PC-9 (cell line): ENCODE results near the gene UROD. TPM values are rescaled to one million over a fixed set of nuclear protein-coding genes. Genes with fewer than 3 reads are reported as not detected.

Experiments used
- BruUV-seq: library from RNA; stranded (reverse); fragments of 400-500 nt; replicated peaks from 2 replicates; lab custom pipeline; 2021; lab: Mats Ljungman, UMichigan
- CTCF ChIA-PET: fragments of 300-600 bp; sonication (Branson Sonifier 250); formaldehyde crosslinking; loops from one replicate; lab custom pipeline; 2022; ENCODE audit warnings: antibody characterized with exemption; lab: Charles Lee
- POLR2A ChIA-PET: fragments of 300-600 bp; sonication (Branson Sonifier 250); formaldehyde crosslinking; loops from one replicate; lab custom pipeline; 2022; ENCODE audit warnings: antibody characterized with exemption; ENCODE audit not compliant: unreplicated experiment; lab: Charles Lee
- DNase-seq, 2 experiments: peaks; one replicate each; pipeline versions ENCODE4 v3.0.0 to v3.0.0-alpha.2; 2015 to 2022; ENCODE audit warnings: mixed read lengths in 1 of 2
- H2AFZ ChIP-seq: fragments of 200-600 bp; sonication (generic); 2 replicates; pipeline ENCODE4 v1.8.1; 2017; ENCODE audit warnings: antibody characterized with exemption
- H3F3A ChIP-seq: fragments of 200-600 bp; sonication (generic); 2 replicates; pipeline ENCODE4 v1.8.1; 2017; ENCODE audit warnings: antibody characterized with exemption, mild to moderate bottlenecking, low read depth; ENCODE audit not compliant: insufficient read depth
- H3K27ac ChIP-seq: fragments of 200-600 bp; sonication (generic); 2 replicates; pipeline ENCODE4 v1.6.1; 2016; ENCODE audit warnings: mixed run types
- H3K27me3 ChIP-seq: fragments of 200-600 bp; sonication (generic); 2 replicates; pipeline ENCODE4 v1.6.1; 2016; ENCODE audit warnings: low read depth, mixed run types; ENCODE audit not compliant: insufficient read depth
- H3K36me3 ChIP-seq: fragments of 200-600 bp; sonication (generic); 2 replicates; pipeline ENCODE4 v1.6.1; 2016; ENCODE audit warnings: low read depth, mixed run types
- H3K4me1 ChIP-seq: fragments of 200-600 bp; sonication (generic); replicated peaks from 2 replicates; pipeline ENCODE4 v1.6.1; 2016; ENCODE audit warnings: mixed run types; ENCODE audit not compliant: insufficient read depth
- H3K4me2 ChIP-seq: fragments of 200-600 bp; sonication (generic); 2 replicates; pipeline ENCODE4 v1.6.1; 2017; ENCODE audit warnings: mixed run types
- H3K4me3 ChIP-seq: fragments of 200-600 bp; sonication (generic); 2 replicates; pipeline ENCODE4 v1.6.1; 2016; ENCODE audit warnings: mixed run types
- H3K79me2 ChIP-seq: fragments of 200-600 bp; sonication (generic); 2 replicates; pipeline ENCODE4 v1.6.1; 2017; ENCODE audit warnings: low read depth, mixed run types
- H3K9me2 ChIP-seq: fragments of 200-600 bp; sonication (generic); 2 replicates; pipeline ENCODE4 v1.8.1; 2017; ENCODE audit warnings: mild to moderate bottlenecking; ENCODE audit not compliant: insufficient read depth
- H3K9me3 ChIP-seq: fragments of 200-600 bp; sonication (generic); 2 replicates; pipeline ENCODE4 v1.8.1; 2016; ENCODE audit warnings: low read depth; ENCODE audit not compliant: insufficient read depth
- H4K20me1 ChIP-seq: fragments of 200-600 bp; sonication (generic); 2 replicates; pipeline ENCODE4 v1.8.1; 2017; ENCODE audit not compliant: insufficient read depth
- EZH2 ChIP-seq: fragments of 200-600 bp; sonication (generic); IDR thresholded peaks from 2 replicates; pipeline ENCODE4 v1.8.0; 2017; ENCODE audit warnings: antibody characterized with exemption, low read depth
- intact Hi-C: fragments of 100-400 bp; cut with micrococcal nuclease; formaldehyde crosslinking; loops from one replicate; pipeline ENCODE4 v1.10.0; 2022; ENCODE audit not compliant: unreplicated experiment
- total RNA-seq: library from RNA; stranded (reverse); gene quantifications from 2 replicates; pipeline ENCODE4 v1.2.3, GENCODE V29; 2021
- TF ChIP-seq, protein P1 (sequence below): fragments of 200-600 bp; sonication (generic); conservative IDR thresholded peaks from 2 replicates; pipeline ENCODE4 v1.6.1; 2017; ENCODE audit warnings: mixed run types, antibody characterized with exemption, mild to moderate bottlenecking, moderate library complexity

UROD gene
- total RNA-seq, 1 experiment from 2014 or later: 81.1 TPM

DNA sequence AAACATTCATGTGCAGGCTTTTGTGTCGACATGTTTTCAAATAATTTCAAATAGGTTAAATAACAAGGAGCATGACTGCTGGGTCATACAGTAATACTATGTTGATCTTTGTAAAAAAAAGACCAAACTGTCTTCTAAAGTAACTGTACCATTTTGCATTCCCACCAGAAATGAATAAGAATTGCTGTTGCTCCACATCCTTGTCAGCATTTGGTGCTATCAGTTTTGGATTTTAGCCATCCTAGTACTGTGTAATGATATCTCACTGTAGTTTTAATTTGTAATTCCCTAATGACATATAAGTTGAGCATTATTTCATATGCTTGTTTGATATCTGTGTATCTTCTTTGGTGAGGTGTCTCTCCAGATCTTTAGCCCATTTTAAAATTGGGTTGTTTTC is 11.6 kb downstream of the UROD start:
- Histone ChIP-seq H3K36me3 (no peaks in the 10 kb centered on the region), H2AFZ (no peak overlapping the region), H3K9me2 (no peaks in the 10 kb centered on the region), H3K9me3 (0 out of 2 replicates have a peak, but pooled peaks cover 4% of the 10 kb centered on the region), H3K4me3 (no peak overlapping the region), H3K79me2 (no peaks in the 10 kb centered on the region), H3K4me1 (no peaks in the 10 kb centered on the region), H4K20me1 (no peaks in the 10 kb centered on the region), H3F3A (no peaks in the 10 kb centered on the region), H3K27ac (no peak overlapping the region), H3K4me2 (no peak overlapping the region), H3K27me3 (no peaks in the 10 kb centered on the region)
- ChIA-PET POLR2A (no interaction called here), CTCF (no interaction called here)
- intact Hi-C loops: no loop called here
- no TSS peak for BruUV-seq
- TF ChIP-seq EZH2: no peak
- TF ChIP-seq, protein P1, sequence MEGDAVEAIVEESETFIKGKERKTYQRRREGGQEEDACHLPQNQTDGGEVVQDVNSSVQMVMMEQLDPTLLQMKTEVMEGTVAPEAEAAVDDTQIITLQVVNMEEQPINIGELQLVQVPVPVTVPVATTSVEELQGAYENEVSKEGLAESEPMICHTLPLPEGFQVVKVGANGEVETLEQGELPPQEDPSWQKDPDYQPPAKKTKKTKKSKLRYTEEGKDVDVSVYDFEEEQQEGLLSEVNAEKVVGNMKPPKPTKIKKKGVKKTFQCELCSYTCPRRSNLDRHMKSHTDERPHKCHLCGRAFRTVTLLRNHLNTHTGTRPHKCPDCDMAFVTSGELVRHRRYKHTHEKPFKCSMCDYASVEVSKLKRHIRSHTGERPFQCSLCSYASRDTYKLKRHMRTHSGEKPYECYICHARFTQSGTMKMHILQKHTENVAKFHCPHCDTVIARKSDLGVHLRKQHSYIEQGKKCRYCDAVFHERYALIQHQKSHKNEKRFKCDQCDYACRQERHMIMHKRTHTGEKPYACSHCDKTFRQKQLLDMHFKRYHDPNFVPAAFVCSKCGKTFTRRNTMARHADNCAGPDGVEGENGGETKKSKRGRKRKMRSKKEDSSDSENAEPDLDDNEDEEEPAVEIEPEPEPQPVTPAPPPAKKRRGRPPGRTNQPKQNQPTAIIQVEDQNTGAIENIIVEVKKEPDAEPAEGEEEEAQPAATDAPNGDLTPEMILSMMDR: no peak
- DNase-seq: no peak

DNA sequence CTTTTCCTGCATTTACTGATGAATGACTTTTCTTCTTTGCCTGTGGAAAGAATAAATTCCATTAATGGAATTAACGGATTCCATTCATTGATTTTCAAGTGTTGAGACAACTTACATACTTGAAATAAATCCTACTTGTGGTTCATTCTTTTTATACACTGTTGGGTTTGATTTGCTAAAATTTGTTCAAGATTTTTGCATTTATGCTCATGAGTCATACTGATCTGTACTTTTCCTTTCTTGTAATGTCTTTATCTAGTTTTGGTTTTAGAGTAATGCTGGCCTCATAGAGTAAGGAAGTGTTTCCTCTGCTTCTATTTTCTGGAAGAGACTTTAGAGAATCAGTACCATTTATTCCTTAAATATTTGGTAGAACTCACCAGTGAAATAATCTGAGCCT is 14.4 kb downstream of the UROD start:
- intact Hi-C loops: no loop called here
- no peaks in the 10 kb centered on the region for H3F3A ChIP-seq
- 0 out of 2 replicates have a peak, but pooled peaks cover 4% of the 10 kb centered on the region for H3K9me3 ChIP-seq
- no peak overlapping the region for H3K4me3 ChIP-seq
- no peak overlapping the region; the same call in 1 of the 2 replicates for H2AFZ ChIP-seq
- no peaks in the 10 kb centered on the region for H3K79me2 ChIP-seq
- no peak overlapping the region for H3K27ac ChIP-seq
- CTCF ChIA-PET: no interaction called here
- H3K27me3 ChIP-seq: no peaks in the 10 kb centered on the region
- H3K4me1 ChIP-seq: no peaks in the 10 kb centered on the region
- TF ChIP-seq, protein P1: no peak
- TF ChIP-seq EZH2: no peak
- no peaks in the 10 kb centered on the region for H4K20me1 ChIP-seq
- H3K36me3 ChIP-seq: no peaks in the 10 kb centered on the region
- H3K9me2 ChIP-seq: no peaks in the 10 kb centered on the region
- DNase-seq: no peak
- BruUV-seq: no TSS peak
- H3K4me2 ChIP-seq: no peak overlapping the region
- POLR2A ChIA-PET: no interaction called here

DNA sequence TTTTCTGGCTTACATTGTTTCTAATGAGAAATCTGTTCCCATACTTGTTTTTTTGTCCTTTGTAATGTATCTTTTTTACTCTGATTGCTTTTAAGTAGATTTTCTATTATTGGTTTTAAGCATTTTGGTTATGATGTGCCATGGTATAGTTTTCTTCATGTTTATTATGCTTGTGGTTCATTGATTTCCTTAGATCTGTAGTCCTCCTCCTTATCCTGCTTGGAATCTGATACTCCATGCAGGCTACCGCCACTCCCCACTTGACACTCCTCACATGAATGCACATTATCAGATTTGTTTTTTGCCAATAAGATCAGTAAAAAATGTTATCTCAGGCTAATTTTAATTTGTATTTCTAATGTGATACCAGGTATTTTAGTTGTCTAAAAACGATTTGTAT is 20.8 kb downstream of the UROD start:
- no peak for DNase-seq
- Histone ChIP-seq H3K4me1 (peaks cover 8% of the 10 kb centered on the region; the same call in 1 of the 2 replicates), H4K20me1 (no peaks in the 10 kb centered on the region), H3F3A (peaks cover 6% of the 10 kb centered on the region; the same call in 1 of the 2 replicates), H2AFZ (no peak overlapping the region), H3K9me3 (no peaks in the 10 kb centered on the region), H3K27me3 (no peaks in the 10 kb centered on the region), H3K79me2 (no peaks in the 10 kb centered on the region), H3K27ac (no peak overlapping the region), H3K36me3 (no peaks in the 10 kb centered on the region), H3K9me2 (no peaks in the 10 kb centered on the region), H3K4me3 (no peak overlapping the region), H3K4me2 (no peak overlapping the region)
- no TSS peak for BruUV-seq
- ChIA-PET POLR2A (interaction anchor here (0.6 kb wide), 2 partner anchors 307 to 1215 kb away, joined by 3 to 9 read pairs; partner anchors contain the start of gene RAD54L), CTCF (no interaction called here)
- intact Hi-C loops: no loop called here
- no peak for TF ChIP-seq EZH2
- TF ChIP-seq, protein P1: no peak
